ENCODE data around the gene WDR86. TPM values are rescaled to one million over a fixed set of nuclear protein-coding genes. Genes with fewer than 3 reads are reported as not detected.

Gene WDR86
- total RNA-seq, 1 experiment from 2014 or later, result 8.1 TPM

- H3K9ac ChIP-seq (ENCODE audit: extremely low read depth, insufficient read length, low read length), result no peak overlapping the region
- H3K14ac ChIP-seq (ENCODE audit: insufficient read depth, low read length), result no peak overlapping the region
- H3K27ac ChIP-seq (ENCODE audit: insufficient read length, low read depth, low read length), result no peak overlapping the region
- H4K91ac ChIP-seq (ENCODE audit: insufficient read length, low read depth, low read length), result no peak overlapping the region
- H3K79me2 ChIP-seq (ENCODE audit: insufficient read depth, low read length), result no peaks in the 10 kb centered on the region
- H3K18ac ChIP-seq (ENCODE audit: insufficient read length, low read depth, low read length), result no peak overlapping the region
- H3K4ac ChIP-seq (ENCODE audit: low read depth, low read length), result no peak overlapping the region
- no peaks in the 10 kb centered on the region for H3K9me3 ChIP-seq (ENCODE audit: control insufficient read depth, low read depth, low read length)
- H2BK20ac ChIP-seq (ENCODE audit: low read depth, low read length, poor library complexity, severe bottlenecking), result no peak overlapping the region
- H3K27me3 Mint-ChIP-seq (ENCODE audit: low read depth), result peaks cover 12% of the 10 kb centered on the region
- H4K20me1 ChIP-seq (ENCODE audit: control insufficient read depth, insufficient read depth, insufficient read length), result no peaks in the 10 kb centered on the region
- H2BK120ac ChIP-seq (ENCODE audit: low read depth, low read length, poor library complexity, severe bottlenecking), result no peak overlapping the region
- no peak overlapping the region; a peak in 1 of 7 replicates for H3K27ac Mint-ChIP-seq
- H3K23ac ChIP-seq (ENCODE audit: insufficient read length, low read depth, low read length), result no peak overlapping the region
- H4K8ac ChIP-seq (replicated peaks; ENCODE audit: insufficient read length, low read depth, low read length), result no peak overlapping the region
- no peak overlapping the region for H3K4me3 Mint-ChIP-seq
- no peak for TF ChIP-seq CTCF (conservative IDR thresholded peaks at IDR 0.05)
- H3K4me1 Mint-ChIP-seq, result peaks cover 2 to 23% of the 10 kb centered on the region in 2 experiments; a peak in 2 of 4 replicates
- no peak overlapping the region for H3K4me2 ChIP-seq (ENCODE audit: insufficient read depth, insufficient read length, low read length)
- H3K36me3 Mint-ChIP-seq (ENCODE audit: insufficient read depth in 1 of 3, low read depth in 3 of 3), result peaks cover 0 to 7% (median 0%) of the 10 kb centered on the region in 3 experiments; a peak in 2 of 7 replicates
- DNase-seq, result no peak
- H2BK12ac ChIP-seq (ENCODE audit: insufficient read length, low read depth, low read length), result no peak overlapping the region
- no peak overlapping the region for H3K56ac ChIP-seq (ENCODE audit: insufficient read length, low read depth, low read length)
- no peaks in the 10 kb centered on the region for H3K79me1 ChIP-seq (ENCODE audit: insufficient read depth, low read depth, low read length, poor library complexity, severe bottlenecking)
- no peak overlapping the region for H2AFZ ChIP-seq (ENCODE audit: low read length)
- H3K27me3 ChIP-seq (ENCODE audit: insufficient read depth, low read length), result no peaks in the 10 kb centered on the region
- H3K4me1 ChIP-seq (ENCODE audit: insufficient read depth, low read length), result no peaks in the 10 kb centered on the region
- H2BK5ac ChIP-seq (ENCODE audit: insufficient read length, low read length), result no peak overlapping the region
- no peaks in the 10 kb centered on the region for H3K23me2 ChIP-seq (ENCODE audit: insufficient read length, low read depth, low read length, poor library complexity, severe bottlenecking)
- no peak overlapping the region for H2BK15ac ChIP-seq (ENCODE audit: low read depth, low read length)
- no peak overlapping the region for H4K5ac ChIP-seq (ENCODE audit: insufficient read length, low read depth, low read length)
- no peak overlapping the region for H3T11ph ChIP-seq (ENCODE audit: low read length)
- no CpG with 5 or more reads among the region's 21 CpGs for WGBS (ENCODE audit: extremely low coverage, insufficient read length, low lambda C conversion rate)
- no peak overlapping the region for H2AK5ac ChIP-seq (ENCODE audit: insufficient read length, low read length)
- no peaks in the 10 kb centered on the region for H3K9me3 Mint-ChIP-seq
These were observed 20.6 kb downstream of the WDR86 start for GRCh38 chr7:151389096-151389767.
